ENCODE results near the gene TIE1. TPM values are rescaled to one million over a fixed set of nuclear protein-coding genes. Genes with fewer than 3 reads are reported as not detected.

The TIE1 gene
- total and polyA plus RNA-seq, 11 donors, result 19.2 to 65.1 (median 28.4) TPM

GRCh38 chr1:43312212-43312623 lies 11.4 kb downstream of the TIE1 start:
- no peak overlapping the region for H3K4me3 ChIP-seq
- H3K27ac ChIP-seq, result no peak overlapping the region
- H3K9me3 ChIP-seq, result no peaks in the 10 kb centered on the region
- no peaks in the 10 kb centered on the region for H3K27me3 ChIP-seq
- 93 to 96% (median 94%) methylated on average over 13 to 19 of the region's 19 CpGs for WGBS, 4 donors
- intact Hi-C loops (cut with DNase I), result no loop called here
- peaks cover 0 to 12% (median 0%) of the 10 kb centered on the region in 12 donors for H3K4me1 ChIP-seq
- DNase-seq (no peak), ATAC-seq (no peak)
- no peak for TF ChIP-seq POLR2A (IDR thresholded peaks at IDR 0.05)
- no peak for TF ChIP-seq CTCF (IDR thresholded peaks at IDR 0.05)
- peaks cover 0 to 71% (median 7%) of the 10 kb centered on the region in 9 donors for H3K36me3 ChIP-seq

- 92 to 93% (median 93%) methylated on average over 15 to 24 of the region's 24 CpGs for WGBS, 4 donors
- Histone ChIP-seq H3K9me3 (no peaks in the 10 kb centered on the region), H3K36me3 (peaks cover 0 to 70% (median 7%) of the 10 kb centered on the region in 9 donors), H3K27me3 (no peaks in the 10 kb centered on the region), H3K27ac (no peak overlapping the region), H3K4me1 (peaks cover 0 to 9% (median 0%) of the 10 kb centered on the region in 12 donors), H3K4me3 (no peak overlapping the region)
- TF ChIP-seq POLR2A (IDR thresholded peaks at IDR 0.05) (no peak), CTCF (IDR thresholded peaks at IDR 0.05) (no peak)
- intact Hi-C loops (cut with DNase I), result no loop called here
- ATAC-seq (no peak), DNase-seq (no peak)
Observed at GRCh38 chr1:43312663-43313515, 12.1 kb downstream of the TIE1 start.

GRCh38 chr1:43313771-43314170 lies 13.0 kb downstream of the TIE1 start:
- WGBS, 4 donors, result 94 to 97% (median 94%) methylated on average over 10 of the region's 10 CpGs
- Histone ChIP-seq H3K36me3 (peaks cover 0 to 64% (median 7%) of the 10 kb centered on the region in 9 donors), H3K27me3 (no peaks in the 10 kb centered on the region), H3K4me3 (no peak overlapping the region), H3K27ac (no peak overlapping the region), H3K9me3 (no peaks in the 10 kb centered on the region), H3K4me1 (peaks cover 0 to 9% (median 0%) of the 10 kb centered on the region in 12 donors)
- TF ChIP-seq CTCF (IDR thresholded peaks at IDR 0.05) (no peak), POLR2A (IDR thresholded peaks at IDR 0.05) (no peak)
- DNase-seq (no peak), ATAC-seq (no peak)
- intact Hi-C loops (cut with DNase I), result no loop called here

- no peak overlapping the region for H3K27ac ChIP-seq
- peaks cover 0 to 64% (median 7%) of the 10 kb centered on the region in 9 donors for H3K36me3 ChIP-seq
- no peak for ATAC-seq
- H3K4me3 ChIP-seq, result no peak overlapping the region
- DNase-seq, result no peak
- H3K9me3 ChIP-seq, result no peaks in the 10 kb centered on the region
- H3K27me3 ChIP-seq, result no peaks in the 10 kb centered on the region
- WGBS, 4 donors, result 92 to 99% (median 95%) methylated on average over 5 of the region's 5 CpGs
- H3K4me1 ChIP-seq, result peaks cover 0 to 7% (median 0%) of the 10 kb centered on the region in 12 donors
- TF ChIP-seq CTCF (IDR thresholded peaks at IDR 0.05) (no peak), POLR2A (IDR thresholded peaks at IDR 0.05) (no peak)
- intact Hi-C loops (cut with DNase I), result no loop called here
Observed at GRCh38 chr1:43314233-43314632, 13.5 kb downstream of the TIE1 start.
